Fibroblast of skin of abdomen (primary cell): ENCODE data around the gene FBXL16.

Experiments
- DNase-seq: peaks from one replicate; pipeline ENCODE4 v3.0.0-alpha.2; 2013

Gene FBXL16

GRCh38 chr16:689175-689897 lies 16.3 kb downstream of the FBXL16 start:
- no peak for DNase-seq

- no peak for DNase-seq
These were observed 18.1 kb downstream of the FBXL16 start for GRCh38 chr16:687499-687898.

GRCh38 chr16:686459-687260 lies 18.9 kb downstream of the FBXL16 start:
- no peak for DNase-seq

- peak; percentile 20 for DNase-seq
These were observed 19.6 kb downstream of the FBXL16 start for GRCh38 chr16:685967-686366.

- no peak for DNase-seq
These were observed 20.5 kb downstream of the FBXL16 start for GRCh38 chr16:684961-685696.

- DNase-seq: peak; percentile 95
These were observed 21.4 kb downstream of the FBXL16 start, which contains the start of gene JMJD8 for GRCh38 chr16:684071-684794. Gene JMJD8, minus strand, starts transcription at chr16:684334. Its CDS starts 15 bp downstream, at chr16:684319.

- DNase-seq: no peak
These were observed 22.1 kb downstream of the FBXL16 start for GRCh38 chr16:683396-684070.

- DNase-seq: no peak
These were observed 22.9 kb downstream of the FBXL16 start for GRCh38 chr16:682493-683395.

- DNase-seq: no peak
These were observed 23.7 kb downstream of the FBXL16 start for GRCh38 chr16:681746-682427.

- DNase-seq: peak; percentile 26
These were observed 24.4 kb downstream of the FBXL16 start for GRCh38 chr16:680967-681745.

- DNase-seq: no peak
These were observed 25.0 kb downstream of the FBXL16 start for GRCh38 chr16:680625-680945.

- DNase-seq: peak; percentile 85
These were observed 25.6 kb downstream of the FBXL16 start, which contains the start of gene STUB1 for GRCh38 chr16:679814-680624. Gene STUB1, plus strand, starts transcription at chr16:680410. Its CDS starts 116 bp downstream, at chr16:680526.

- DNase-seq: peak; percentile 55
These were observed 26.5 kb downstream of the FBXL16 start for GRCh38 chr16:678858-679813.

- DNase-seq: no peak
These were observed 27.3 kb downstream of the FBXL16 start for GRCh38 chr16:678209-678857.

GRCh38 chr16:677316-678190 lies 28.0 kb downstream of the FBXL16 start:
- no peak for DNase-seq

- DNase-seq: no peak
These were observed 28.7 kb downstream of the FBXL16 start for GRCh38 chr16:676913-677312.
